Measurements from ENCODE around the gene CWC22.
"Not testable (repeated sequence)": the region's sequence is repeated elsewhere in the genome, so short reads cannot be mapped to it uniquely, and the experiment has no call there.

The CWC22 gene

DNA sequence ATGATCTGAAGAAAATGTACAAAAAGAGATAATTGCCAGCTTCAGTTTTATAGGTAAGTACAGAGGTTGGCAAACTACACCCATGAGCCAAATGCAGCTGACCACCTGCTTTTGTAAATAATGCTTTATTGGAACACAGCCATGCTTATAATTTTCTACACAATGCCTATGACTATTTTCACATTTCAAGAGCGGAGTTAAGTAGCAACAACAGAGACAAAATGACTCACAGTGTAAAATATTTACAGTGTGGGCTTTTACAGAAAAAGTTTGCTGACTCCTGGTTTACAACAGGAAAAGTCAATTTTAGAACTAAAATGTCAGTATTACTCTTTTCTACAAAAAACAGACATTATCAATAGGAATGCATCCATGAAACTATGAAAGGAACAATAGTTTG lies 26.0 kb downstream of the CWC22 start:
- TF ChIP-seq CTCF (IDR thresholded peaks at IDR 0.05; ENCODE audit: low read depth, low read length, missing control alignments) = no peak
- H3K4me3 ChIP-seq (replicated peaks; ENCODE audit: low read depth, low read length) = no peak overlapping the region
- DNase-seq (ENCODE audit: extremely low read depth, low read depth) = peak; percentile 27

GRCh38 chr2:179974761-179975160 lies 32.3 kb downstream of the CWC22 start:
- no peak for TF ChIP-seq CTCF (IDR thresholded peaks at IDR 0.05; ENCODE audit: low read depth, low read length, missing control alignments)
- H3K4me3 ChIP-seq (replicated peaks; ENCODE audit: low read depth, low read length) = no peak overlapping the region
- no peak for DNase-seq (ENCODE audit: extremely low read depth, low read depth)

DNA sequence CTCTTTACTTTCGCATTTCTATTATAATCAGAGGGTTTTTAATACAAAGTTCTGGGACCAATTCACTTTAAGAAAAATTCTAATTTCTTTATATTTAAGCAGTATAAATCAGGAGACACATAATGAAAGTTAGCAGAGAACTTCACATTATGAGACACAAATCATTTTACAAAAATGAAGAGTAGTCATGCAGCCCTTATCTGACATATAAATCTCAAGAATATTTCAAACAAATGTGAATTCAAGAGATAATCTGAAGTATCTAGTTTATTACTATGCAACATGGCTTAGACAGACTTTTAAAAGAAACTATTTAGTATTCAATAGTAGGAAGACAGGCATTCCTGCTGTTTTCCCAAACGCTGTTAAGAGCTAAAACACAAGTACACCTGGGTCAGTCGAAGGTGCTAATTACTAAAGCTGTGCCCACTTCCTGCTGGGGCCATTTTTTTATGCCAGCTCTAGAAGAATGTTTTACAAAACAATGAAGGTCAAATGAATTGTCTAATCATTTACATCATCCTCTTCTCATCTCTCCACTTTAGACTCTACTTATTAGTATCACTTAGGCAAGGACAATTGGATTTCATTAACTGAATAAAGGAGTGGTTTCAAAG lies 40.2 kb downstream of the CWC22 start:
- no peak for TF ChIP-seq CTCF (IDR thresholded peaks at IDR 0.05; ENCODE audit: low read depth, low read length, missing control alignments)
- no peak for DNase-seq (ENCODE audit: extremely low read depth, low read depth)
- H3K4me3 ChIP-seq (replicated peaks; ENCODE audit: low read depth, low read length) = no peak overlapping the region

- no peak overlapping the region for H3K4me3 ChIP-seq (replicated peaks; ENCODE audit: low read depth, low read length)
- no peak for TF ChIP-seq CTCF (IDR thresholded peaks at IDR 0.05; ENCODE audit: low read depth, low read length, missing control alignments)
- no peak for DNase-seq (ENCODE audit: extremely low read depth, low read depth)
Observed at GRCh38 chr2:179965291-179966258, 41.5 kb downstream of the CWC22 start.

- no peak for TF ChIP-seq CTCF (IDR thresholded peaks at IDR 0.05; ENCODE audit: low read depth, low read length, missing control alignments)
- no peak overlapping the region for H3K4me3 ChIP-seq (replicated peaks; ENCODE audit: low read depth, low read length)
- peak; percentile 6 for DNase-seq (ENCODE audit: extremely low read depth, low read depth)
Observed at GRCh38 chr2:179963626-179964025, 43.5 kb downstream of the CWC22 start.

DNA sequence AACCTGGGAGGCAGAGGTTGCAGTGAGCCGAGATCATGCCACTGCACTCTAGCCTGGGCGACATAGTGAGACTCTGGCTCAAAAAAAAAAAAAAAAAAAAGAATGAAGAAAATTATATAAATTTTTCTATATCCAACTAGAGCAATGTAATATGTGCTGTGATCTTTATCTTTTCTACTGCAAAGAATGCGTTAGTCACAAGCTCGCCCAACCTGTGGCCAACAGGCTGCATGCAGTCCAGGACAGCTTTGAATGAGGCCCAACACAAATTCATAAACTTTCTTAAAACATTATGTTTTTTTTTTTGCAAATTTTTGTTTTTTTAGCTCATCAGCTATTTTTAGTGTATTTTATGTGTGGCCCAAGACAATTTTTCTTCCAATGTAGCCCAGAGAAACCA lies 48.8 kb downstream of the CWC22 start:
- DNase-seq (ENCODE audit: extremely low read depth, low read depth); H3K4me3 ChIP-seq (replicated peaks; ENCODE audit: low read depth, low read length): not testable (repeated sequence)

- no peak for TF ChIP-seq CTCF (IDR thresholded peaks at IDR 0.05; ENCODE audit: low read depth, low read length, missing control alignments)
- no peak for DNase-seq (ENCODE audit: extremely low read depth, low read depth)
- no peak overlapping the region for H3K4me3 ChIP-seq (replicated peaks; ENCODE audit: low read depth, low read length)
Observed at GRCh38 chr2:179954026-179954425, 53.1 kb downstream of the CWC22 start.
